IMR-90 (cell line): ENCODE measurements around the gene ALPP. TPM values are rescaled to one million over a fixed set of nuclear protein-coding genes. Genes with fewer than 3 reads are reported as not detected.

Experiments used
- ATAC-seq: fragments of 200-7000 bp; cut with Tn5 transposase; 2 replicates; pipeline ENCODE4 v1.9.1; 2020; ENCODE audit warnings: low read depth, mild to moderate bottlenecking, moderate library complexity
- BruUV-seq: library from RNA; stranded (reverse); fragments of 400-500 nt; replicated peaks from 2 replicates; lab custom pipeline; 2021; lab: Mats Ljungman, UMichigan
- CTCF ChIA-PET: fragments of 300-600 bp; formaldehyde crosslinking; extraction: SDS; loops from one replicate; lab custom pipeline; 2021; ENCODE audit warnings: antibody characterized with exemption; lab: Yijun Ruan, JAX
- POLR2A ChIA-PET: fragments of 300-600 bp; sonication (Branson Sonifier 250); formaldehyde crosslinking; loops from one replicate; lab custom pipeline; 2022; ENCODE audit warnings: antibody characterized with exemption; ENCODE audit not compliant: unreplicated experiment; lab: Charles Lee
- DNase-seq: peaks from one replicate; pipeline ENCODE4 v3.0.0; 2013
- H2AFZ ChIP-seq: replicated peaks from 2 replicates; pipeline ENCODE3; 2013; ENCODE audit warnings: low read length, mild to moderate bottlenecking; ENCODE audit not compliant: poor library complexity
- H2AK5ac ChIP-seq: 2 replicates; pipeline ENCODE4 v1.6.1; 2013; ENCODE audit warnings: low read depth, low read length, inconsistent platforms
- H2AK9ac ChIP-seq: replicated peaks from 2 replicates; pipeline ENCODE3; 2013; ENCODE audit warnings: mild to moderate bottlenecking, low read depth, low read length, moderate library complexity; ENCODE audit not compliant: poor library complexity
- H2BK120ac ChIP-seq: 2 replicates; pipeline ENCODE4 v1.6.1; 2013; ENCODE audit warnings: low read depth, low read length, inconsistent platforms
- H2BK15ac ChIP-seq: 3 replicates; pipeline ENCODE4 v1.6.1; 2013; ENCODE audit warnings: low read depth, low read length, inconsistent platforms
- H2BK20ac ChIP-seq: 2 replicates; pipeline ENCODE4 v1.6.1; 2013; ENCODE audit warnings: low read depth, mild to moderate bottlenecking, inconsistent platforms, low read length, moderate library complexity
- H2BK5ac ChIP-seq: 2 replicates; pipeline ENCODE4 v1.6.1; 2013; ENCODE audit warnings: mild to moderate bottlenecking, low read depth, low read length, inconsistent platforms; ENCODE audit not compliant: poor library complexity, severe bottlenecking
- H3K14ac ChIP-seq: replicated peaks from 2 replicates; pipeline ENCODE4 v1.6.1; 2013; ENCODE audit warnings: low read depth, low read length, inconsistent platforms
- H3K18ac ChIP-seq: 2 replicates; pipeline ENCODE4 v1.6.1; 2013; ENCODE audit warnings: low read depth, low read length, control low read depth
- H3K23ac ChIP-seq: 2 replicates; pipeline ENCODE4 v1.6.1; 2013; ENCODE audit warnings: low read depth, low read length, inconsistent platforms
- H3K27ac ChIP-seq: 2 replicates; pipeline ENCODE4 v1.5.1; 2013; ENCODE audit warnings: mild to moderate bottlenecking, control low read depth, low read length; ENCODE audit not compliant: insufficient read depth
- H3K27me3 ChIP-seq: 2 replicates; pipeline ENCODE4 v1.6.1; 2013; ENCODE audit warnings: low read length; ENCODE audit not compliant: control insufficient read depth, insufficient read depth
- H3K36me3 ChIP-seq: 2 replicates; pipeline ENCODE4 v1.6.1; 2013; ENCODE audit warnings: low read length, mixed read lengths; ENCODE audit not compliant: control insufficient read depth, insufficient read depth
- H3K4ac ChIP-seq: 2 replicates; pipeline ENCODE4 v1.6.1; 2013; ENCODE audit warnings: low read depth, low read length, inconsistent platforms
- H3K4me1 ChIP-seq: 2 replicates; pipeline ENCODE4 v1.6.1; 2013; ENCODE audit warnings: low read length, mixed read lengths; ENCODE audit not compliant: control insufficient read depth, insufficient read depth
- H3K4me2 ChIP-seq: 2 replicates; pipeline ENCODE4 v1.6.1; 2013; ENCODE audit warnings: low read depth, mild to moderate bottlenecking, control low read depth, low read length, moderate library complexity
- H3K4me3 ChIP-seq: 2 replicates; pipeline ENCODE4 v1.5.1; 2013; ENCODE audit warnings: low read depth, mild to moderate bottlenecking, control low read depth, low read length, moderate library complexity; ENCODE audit not compliant: insufficient read depth
- H3K56ac ChIP-seq: 2 replicates; pipeline ENCODE4 v1.6.1; 2013; ENCODE audit warnings: low read length, inconsistent platforms; ENCODE audit not compliant: insufficient read depth; ENCODE audit errors: extremely low read depth
- H3K79me1 ChIP-seq, 2 experiments: 2 replicates each; pipeline ENCODE4 v1.6.1; 2013; ENCODE audit warnings: low read length in 2 of 2, inconsistent platforms in 1 of 2, low read depth in 1 of 2
- H3K9ac ChIP-seq: 2 replicates; pipeline ENCODE4 v1.6.1; 2013; ENCODE audit warnings: low read depth, low read length, control low read depth
- H3K9me1 ChIP-seq: 2 replicates; pipeline ENCODE4 v1.6.1; 2013; ENCODE audit warnings: low read length, inconsistent platforms; ENCODE audit not compliant: insufficient read depth
- H3K9me3 ChIP-seq: 2 replicates; pipeline ENCODE4 v1.6.1; 2013; ENCODE audit warnings: low read length; ENCODE audit not compliant: control insufficient read depth, insufficient read depth
- H4K20me1 ChIP-seq: 2 replicates; pipeline ENCODE4 v1.6.1; 2013; ENCODE audit warnings: low read length, inconsistent platforms; ENCODE audit not compliant: insufficient read depth
- H4K5ac ChIP-seq: 2 replicates; pipeline ENCODE4 v1.6.1; 2013; ENCODE audit warnings: mild to moderate bottlenecking, low read depth, low read length, control low read depth
- H4K8ac ChIP-seq, 2 experiments: 2 replicates each; pipeline ENCODE4 v1.6.1; 2013; ENCODE audit warnings: low read depth in 2 of 2, low read length in 2 of 2, control low read depth in 1 of 2, inconsistent platforms in 1 of 2
- H4K91ac ChIP-seq: 2 replicates; pipeline ENCODE4 v1.6.1; 2013; ENCODE audit warnings: low read depth, low read length, inconsistent platforms; ENCODE audit not compliant: insufficient read depth
- RFX5 ChIP-seq: IDR thresholded peaks from 2 replicates; pipeline ENCODE4 v1.8.0; 2012; ENCODE audit warnings: low read depth, mild to moderate bottlenecking, low read length, moderate library complexity
- WGBS, 2 experiments: methylation state at CpG; one replicate each; pipeline versions ENCODE4 v1.1.5 to v1.1.7; 2013; ENCODE audit warnings: missing lambda C conversion rate in 2 of 2; ENCODE audit not compliant: insufficient read length in 1 of 2; ENCODE audit errors: extremely low coverage in 2 of 2; 5-methylcytosine and 5-hydroxymethylcytosine counted together
- dilution Hi-C: fragments of 300-500 bp; cut with HindIII; formaldehyde crosslinking; loops from one replicate; pipeline ENCODE4 v1.14.3; 2018; ENCODE audit warnings: low sequenced_read_pairs; ENCODE audit not compliant: unreplicated experiment
- in situ Hi-C: fragments of 300-500 bp; cut with MboI; formaldehyde crosslinking; loops from 3 replicates; pipeline ENCODE4 v1.14.3; 2019; ENCODE audit warnings: low sequenced_read_pairs, inconsistent platforms, mixed read lengths
- intact Hi-C: fragments of 100-400 bp; cut with micrococcal nuclease; formaldehyde crosslinking; loops from 2 replicates; pipeline ENCODE4 v1.10.0; 2022
- polyA plus RNA-seq, 3 experiments: library from polyadenylated mRNA; depleted of rRNA; stranded (reverse); fragments of >200 nt; gene quantifications; 2 replicates each; pipeline ENCODE4 v1.2.3, GENCODE V29; 2012; ENCODE audit warnings: low replicate concordance in 1 of 3
- total RNA-seq: library from RNA; depleted of rRNA; stranded (reverse); fragments of >200 nt; gene quantifications from 2 replicates; pipeline ENCODE4 v1.2.3, GENCODE V29; 2012

The ALPP gene
- total and polyA plus RNA-seq, 2 of the 4 experiments (the other 2 are of a cell fraction) = not detected

DNA sequence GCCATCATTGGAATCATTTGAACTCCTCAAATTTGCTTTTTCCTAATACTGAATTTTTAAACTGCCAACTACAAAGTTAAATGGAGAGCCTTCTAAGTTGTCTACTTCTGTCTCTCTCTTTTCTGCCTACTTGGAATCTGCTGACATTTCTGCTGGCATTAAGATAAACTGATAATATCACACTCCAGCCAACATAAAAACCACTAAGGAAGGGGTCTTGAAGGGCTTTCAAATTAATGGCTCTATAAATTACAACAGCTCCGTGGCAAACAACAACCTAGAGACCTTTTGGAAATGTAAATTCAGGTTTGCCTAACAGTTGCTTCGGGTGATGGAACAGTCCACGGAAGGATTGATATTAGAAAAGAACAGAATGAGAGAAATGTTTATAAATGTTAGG, 12.1 kb downstream of the ALPP start:
- H3K4me1 ChIP-seq = peaks cover 3% of the 10 kb centered on the region; the same call in 1 of the 2 replicates
- no peak overlapping the region for H3K4me2 ChIP-seq
- dilution Hi-C loops = no loop called here
- BruUV-seq = no TSS peak
- H3K36me3 ChIP-seq = no peaks in the 10 kb centered on the region
- H3K56ac ChIP-seq = no peak overlapping the region
- H4K5ac ChIP-seq = no peak overlapping the region
- H2AK5ac ChIP-seq = no peak overlapping the region
- no peak overlapping the region for H2BK120ac ChIP-seq
- no CpG with 5 or more reads among the region's 3 CpGs for WGBS, 2 experiments
- H4K91ac ChIP-seq = no peak overlapping the region
- H3K79me1 ChIP-seq = no peaks in the 10 kb centered on the region
- H4K8ac ChIP-seq = no peak overlapping the region
- no peak overlapping the region for H2AFZ ChIP-seq
- H3K27ac ChIP-seq = no peak overlapping the region
- no peak overlapping the region for H2AK9ac ChIP-seq
- no peak overlapping the region for H3K23ac ChIP-seq
- in situ Hi-C loops = no loop called here
- peaks cover 2% of the 10 kb centered on the region; the same call in 1 of the 2 replicates for H3K9me3 ChIP-seq
- H3K14ac ChIP-seq = no peak overlapping the region
- no peak overlapping the region for H2BK20ac ChIP-seq
- H3K9me1 ChIP-seq = no peaks in the 10 kb centered on the region
- H3K4ac ChIP-seq = no peak overlapping the region
- no peak overlapping the region for H3K9ac ChIP-seq
- POLR2A ChIA-PET = no interaction called here
- DNase-seq (no peak), ATAC-seq (no peak)
- H3K27me3 ChIP-seq = peaks cover 61% of the 10 kb centered on the region
- no peak for TF ChIP-seq RFX5
- no peak overlapping the region for H2BK15ac ChIP-seq
- no peaks in the 10 kb centered on the region; the same call in 1 of the 2 replicates for H4K20me1 ChIP-seq
- H2BK5ac ChIP-seq = no peak overlapping the region
- H3K18ac ChIP-seq = no peak overlapping the region
- CTCF ChIA-PET = interaction anchor here (1.0 kb wide), 1 partner anchor 39 kb away, joined by 3 read pairs; no protein-coding TSS in a partner anchor
- intact Hi-C loops = no loop called here
- H3K4me3 ChIP-seq = no peak overlapping the region
